GM19452 (cell line): ENCODE measurements around the gene RSKR.
"Not testable (repeated sequence)": the region's sequence is repeated elsewhere in the genome, so short reads cannot be mapped to it uniquely, and the experiment has no call there.

Source experiments
- ATAC-seq: cut with Tn5 transposase; IDR thresholded peaks from one replicate; pipeline ENCODE4 v1.9.1; 2021; ENCODE audit not compliant: unreplicated experiment

RSKR gene

GRCh38 chr17:28624148-28624547 is 10.2 kb upstream of the RSKR start:
- no peak for ATAC-seq

GRCh38 chr17:28623696-28624095 is 9.7 kb upstream of the RSKR start:
- no peak for ATAC-seq

- no peak for ATAC-seq
Measured at GRCh38 chr17:28622186-28622585, 8.2 kb upstream of the RSKR start.

GRCh38 chr17:28620010-28620409 is 6.0 kb upstream of the RSKR start:
- ATAC-seq, result no peak

- no peak for ATAC-seq
Measured at GRCh38 chr17:28618464-28618863, 4.5 kb upstream of the RSKR start.

- ATAC-seq, result no peak
Measured at GRCh38 chr17:28616281-28616680, 2.3 kb upstream of the RSKR start.

GRCh38 chr17:28615260-28615940 is 1.4 kb upstream of the RSKR start:
- no peak for ATAC-seq

- ATAC-seq, result no peak
Measured at GRCh38 chr17:28612936-28613872, 781 bp downstream of the RSKR start.

GRCh38 chr17:28612531-28612930 is 1.5 kb downstream of the RSKR start:
- ATAC-seq, result no peak

- no peak for ATAC-seq
Measured at GRCh38 chr17:28610376-28610775, 3.6 kb downstream of the RSKR start.

GRCh38 chr17:28604031-28604430 is 10.0 kb downstream of the RSKR start:
- not testable (repeated sequence) for ATAC-seq

GRCh38 chr17:28599311-28600184 is 14.4 kb downstream of the RSKR start:
- peak; percentile 56 for ATAC-seq

- ATAC-seq, result peak; percentile 75
Measured at GRCh38 chr17:28598799-28599310, 15.1 kb downstream of the RSKR start, which contains the start of gene SPAG5. Gene SPAG5 (minus strand): TSS chr17:28599025. CDS start chr17:28598946, 79 bp downstream.

GRCh38 chr17:28598389-28598788 is 15.6 kb downstream of the RSKR start:
- ATAC-seq, result no peak

- ATAC-seq, result no peak
Measured at GRCh38 chr17:28597606-28598383, 16.2 kb downstream of the RSKR start.

- no peak for ATAC-seq
Measured at GRCh38 chr17:28592260-28592659, 21.7 kb downstream of the RSKR start.

GRCh38 chr17:28585851-28586250 is 28.1 kb downstream of the RSKR start:
- no peak for ATAC-seq

- ATAC-seq, result no peak
Measured at GRCh38 chr17:28584434-28584833, 29.6 kb downstream of the RSKR start.

GRCh38 chr17:28582513-28582912 is 31.5 kb downstream of the RSKR start:
- ATAC-seq, result no peak

GRCh38 chr17:28580959-28581358 is 33.0 kb downstream of the RSKR start:
- ATAC-seq, result no peak
